ENCODE results near the gene SNRPD1. TPM values are rescaled to one million over a fixed set of nuclear protein-coding genes. Genes with fewer than 3 reads are reported as not detected.

Gene SNRPD1
- 11.3 and 13.7 TPM in 2 replicates for total RNA-seq

DNA sequence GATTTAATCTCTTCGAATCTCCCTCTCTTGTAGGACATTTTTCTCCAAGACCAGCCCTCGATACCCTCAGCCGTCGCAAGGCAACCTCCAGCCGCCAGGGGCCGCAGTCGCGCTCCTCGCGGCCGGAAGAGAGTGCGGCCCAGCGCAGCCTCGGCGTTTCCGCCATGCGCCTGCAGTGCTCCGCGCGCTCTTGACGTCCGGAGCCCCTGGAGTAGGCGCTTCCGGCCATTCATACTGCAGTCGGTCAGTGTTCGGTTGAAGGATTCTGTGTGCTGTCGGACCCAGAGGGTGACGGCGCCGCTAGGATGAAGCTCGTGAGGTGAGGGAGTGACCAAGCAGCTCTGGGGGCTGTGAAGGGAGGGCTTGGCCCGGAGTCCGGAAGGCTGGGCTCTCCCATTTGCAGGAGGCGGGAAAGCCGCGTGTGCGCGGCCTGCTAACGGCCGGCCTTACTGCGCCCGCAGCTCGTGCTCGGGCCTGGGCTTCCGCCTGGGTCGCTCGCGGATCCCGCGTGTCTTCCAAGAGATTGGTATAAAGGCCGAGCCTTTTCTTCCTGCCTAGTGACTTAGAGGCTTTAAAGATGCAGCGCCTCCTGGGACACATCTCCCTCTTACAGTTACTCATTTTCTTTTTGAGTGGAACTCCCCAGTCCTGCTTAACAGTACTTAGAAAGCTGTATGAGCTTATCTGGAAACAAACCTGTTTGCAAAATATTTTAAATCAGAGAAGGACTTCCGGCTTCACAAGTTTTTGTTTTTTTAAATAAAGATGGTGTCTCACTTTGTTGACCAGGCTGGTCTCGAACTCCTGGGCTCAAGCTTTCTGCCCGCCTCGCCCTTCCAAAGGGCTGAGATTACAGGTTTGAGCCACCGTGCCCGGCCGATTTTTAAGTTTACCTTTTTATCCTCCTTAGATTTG is at the start of gene SNRPD1:
Gene SNRPD1, plus strand, starts transcription at position 190 of the 915 bp plus-strand sequence. Its CDS starts 116 bp downstream, at position 306.

DNA sequence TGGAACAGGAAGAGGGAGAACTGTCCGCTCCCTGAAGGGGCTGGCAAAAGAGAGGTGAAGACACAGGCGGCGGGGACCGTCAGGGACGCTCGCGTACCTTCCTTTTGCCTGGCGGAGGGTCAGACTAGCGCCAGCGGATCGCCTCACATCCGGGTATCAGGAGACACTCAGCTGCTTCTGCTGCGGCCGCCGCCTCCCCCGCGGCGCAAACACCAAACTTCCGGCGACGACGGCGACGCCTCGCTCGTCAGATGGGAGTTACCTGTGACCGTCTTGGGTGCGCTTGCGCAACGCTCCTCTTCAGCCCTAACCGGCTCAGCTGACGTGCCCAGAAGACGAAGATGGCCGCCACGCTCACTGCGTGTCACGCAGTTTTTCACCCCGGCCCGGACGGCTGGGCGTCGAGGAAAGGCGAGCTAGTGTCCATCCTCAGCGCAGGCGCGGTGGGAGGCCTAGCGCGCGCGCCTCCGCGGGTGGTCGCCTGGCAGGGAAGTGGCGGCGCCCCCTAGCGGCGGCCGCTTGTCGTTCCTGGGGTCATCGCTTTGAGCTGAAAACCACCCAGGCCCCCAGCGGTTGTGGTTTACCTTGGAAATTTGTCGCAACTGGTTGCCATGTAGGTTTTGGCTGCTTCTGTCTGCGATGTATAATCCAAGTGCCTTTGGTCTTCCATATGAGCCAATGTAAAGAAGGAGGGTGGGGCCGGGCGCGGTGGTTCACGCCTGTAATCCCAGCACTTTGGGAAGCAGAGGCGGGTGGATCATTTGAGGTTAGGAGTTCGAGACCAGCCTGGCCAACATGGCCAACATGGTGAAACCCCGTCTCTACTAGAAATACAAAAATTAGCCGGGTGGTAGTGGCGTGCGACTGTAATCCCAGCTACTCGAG is 11.3 kb upstream of the SNRPD1 start, which contains the start of gene ESCO1:
Gene ESCO1, minus strand, starts transcription at position 179 of the 885 bp plus-strand sequence. CDS start 25,861 bp downstream, outside the sequence.

Small RNAs within 50 kb of the gene (small RNA-seq; reads per million reads assigned to genes)
- gene MIR320C1 = not detected

Other genes with a start within 250 kb of the SNRPD1 start
- gene ESCO1, start 11.6 kb upstream of the SNRPD1 start, total RNA-seq = 20.6 and 22.9 TPM in 2 replicates
- gene ABHD3, start 92.5 kb downstream of the SNRPD1 start, total RNA-seq = 6.2 and 6.4 TPM in 2 replicates
- 51.4 and 55.8 TPM in 2 replicates for gene MIB1, start 128.5 kb downstream of the SNRPD1 start, total RNA-seq

Data from articular chondrocyte of knee joint (primary cell).